NCI-H1436 (cell line): ENCODE data around the gene TMEM144.

Source experiments
- DNase-seq: peaks from one replicate; lab custom pipeline; 2025; lab: John Stamatoyannopoulos, UW

Gene TMEM144

DNA sequence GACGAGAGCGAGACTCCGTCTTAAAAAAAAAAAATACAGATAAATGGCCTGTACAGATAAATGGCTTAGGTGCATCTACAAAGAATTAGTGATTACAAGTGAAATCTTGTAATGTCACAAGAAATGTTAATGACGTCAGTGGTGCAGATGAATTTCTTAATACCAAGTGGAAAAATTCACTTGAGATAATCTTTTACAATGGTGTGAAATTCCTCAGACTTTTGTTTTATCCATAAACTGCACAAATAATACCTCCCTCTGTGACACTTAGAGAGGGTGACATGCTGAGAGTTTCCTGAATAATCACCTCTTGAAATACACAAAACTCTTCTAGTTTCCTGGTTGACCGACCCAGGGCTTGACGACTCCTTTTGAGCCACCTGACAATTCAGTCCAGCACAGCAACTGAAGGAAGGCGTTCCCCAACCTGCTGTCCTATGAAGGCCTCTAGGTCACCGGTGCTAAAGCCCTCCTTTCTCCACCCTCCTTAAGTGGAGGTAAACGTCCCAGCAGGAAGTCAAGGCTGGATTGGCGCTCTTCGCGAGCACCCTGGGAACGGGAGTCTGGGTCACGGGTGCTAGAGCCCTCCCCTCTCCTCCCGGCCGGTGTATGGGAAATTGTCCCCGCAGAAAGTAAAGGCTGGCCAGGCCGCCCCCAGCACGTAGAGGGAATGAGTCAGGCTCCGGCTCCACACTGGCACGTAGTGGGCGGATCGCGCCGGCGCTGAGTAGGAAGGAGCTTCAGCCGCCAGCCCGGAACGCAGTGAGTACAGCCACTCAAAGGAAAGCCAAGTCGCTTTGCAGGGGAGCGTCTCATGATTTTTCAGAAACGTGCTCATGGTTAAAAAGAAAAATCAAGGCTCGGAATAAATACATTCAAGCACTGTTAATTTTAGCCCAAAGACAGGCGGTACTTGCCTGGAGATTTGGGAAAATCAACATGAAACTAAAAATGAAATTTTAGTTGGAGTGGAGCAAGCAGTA lies at the start of gene TMEM144:
TSS of gene TMEM144 (plus strand) at position 662 of the 983 bp plus-strand sequence. CDS start 2,182 bp downstream, outside the sequence.
- DNase-seq: no peak

DNA sequence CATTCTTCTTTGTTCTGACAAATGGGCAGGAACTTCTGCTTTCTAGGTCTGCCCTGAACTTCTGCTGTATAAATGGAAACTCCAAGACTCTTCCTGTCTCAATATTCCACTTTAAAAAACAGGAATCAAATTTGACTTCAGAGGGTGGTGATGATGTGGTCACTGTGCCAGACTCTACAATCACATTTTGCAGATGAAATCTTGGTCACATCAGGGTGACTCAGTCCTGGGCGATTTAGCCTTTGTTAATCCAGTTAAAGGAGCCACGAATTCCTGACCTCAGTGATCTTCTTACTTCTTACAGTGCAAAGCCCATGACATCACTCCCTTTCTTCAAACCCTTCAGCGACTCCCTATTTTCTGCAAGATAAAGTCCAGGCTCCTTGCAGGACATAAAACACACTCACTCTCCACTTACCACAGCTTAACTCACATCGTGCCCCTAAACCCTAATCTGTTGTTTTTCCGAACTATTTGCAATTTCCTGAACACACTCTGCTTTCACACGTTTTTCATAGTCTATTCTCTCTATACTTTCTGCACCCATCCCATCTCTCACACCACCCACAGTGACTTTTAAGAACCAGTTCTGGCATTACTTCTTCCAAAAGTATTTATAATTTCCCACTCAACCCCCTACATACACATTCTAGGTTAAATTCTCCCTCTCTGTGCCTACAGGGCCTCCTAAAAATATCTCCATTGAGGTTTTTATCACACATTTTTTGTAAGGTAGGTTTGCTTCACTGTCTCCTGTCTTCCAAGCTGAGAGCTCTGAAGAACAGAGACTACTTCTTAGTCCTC lies 48.5 kb upstream of the TMEM144 start:
- no peak for DNase-seq

DNA sequence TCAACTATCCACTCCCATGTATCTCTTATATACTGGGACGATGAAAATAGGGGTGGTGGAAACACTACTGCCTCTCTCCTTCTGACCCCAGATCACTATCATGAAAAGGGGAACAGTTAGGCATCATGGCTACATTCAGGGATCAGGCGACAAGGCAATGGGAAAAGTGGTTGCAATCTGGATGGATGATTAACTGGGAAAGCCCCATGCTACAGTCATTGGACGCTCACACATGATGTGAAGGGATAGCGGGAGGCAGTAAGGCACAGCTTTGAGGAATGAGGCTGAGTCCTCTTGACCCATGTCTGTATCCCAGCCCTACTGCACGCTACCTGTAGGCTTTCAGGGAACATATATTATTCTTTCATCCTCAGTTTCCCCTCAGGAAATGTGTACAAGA lies 47.7 kb upstream of the TMEM144 start:
- no peak for DNase-seq

GRCh38 chr4:158163941-158164767 lies 46.1 kb upstream of the TMEM144 start:
- DNase-seq: no peak

GRCh38 chr4:158164768-158165213 lies 45.5 kb upstream of the TMEM144 start:
- no peak for DNase-seq

GRCh38 chr4:158166701-158167100 lies 43.6 kb upstream of the TMEM144 start:
- no peak for DNase-seq

GRCh38 chr4:158168606-158169005 lies 41.7 kb upstream of the TMEM144 start:
- no peak for DNase-seq

DNA sequence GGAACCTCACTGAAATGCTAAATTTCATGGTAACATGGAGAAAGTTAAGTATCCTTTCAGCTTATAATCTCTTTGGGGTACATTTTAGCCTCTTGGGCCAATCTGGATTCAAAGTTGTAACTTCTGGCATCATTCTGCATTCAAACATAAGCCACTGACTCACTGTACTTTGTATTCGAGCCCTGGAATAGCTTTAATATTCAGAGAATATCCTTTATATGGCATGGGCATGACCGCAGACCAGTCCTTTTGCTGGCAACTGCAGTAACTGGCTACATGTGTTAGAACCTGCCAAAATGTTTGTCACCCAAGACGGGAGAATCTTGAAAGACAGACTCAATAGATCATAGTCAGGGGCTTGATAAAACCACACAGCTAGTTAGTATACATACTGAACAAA lies 40.8 kb upstream of the TMEM144 start:
- no peak for DNase-seq

- no peak for DNase-seq
Measured at GRCh38 chr4:158169931-158170690, 40.2 kb upstream of the TMEM144 start.

DNA sequence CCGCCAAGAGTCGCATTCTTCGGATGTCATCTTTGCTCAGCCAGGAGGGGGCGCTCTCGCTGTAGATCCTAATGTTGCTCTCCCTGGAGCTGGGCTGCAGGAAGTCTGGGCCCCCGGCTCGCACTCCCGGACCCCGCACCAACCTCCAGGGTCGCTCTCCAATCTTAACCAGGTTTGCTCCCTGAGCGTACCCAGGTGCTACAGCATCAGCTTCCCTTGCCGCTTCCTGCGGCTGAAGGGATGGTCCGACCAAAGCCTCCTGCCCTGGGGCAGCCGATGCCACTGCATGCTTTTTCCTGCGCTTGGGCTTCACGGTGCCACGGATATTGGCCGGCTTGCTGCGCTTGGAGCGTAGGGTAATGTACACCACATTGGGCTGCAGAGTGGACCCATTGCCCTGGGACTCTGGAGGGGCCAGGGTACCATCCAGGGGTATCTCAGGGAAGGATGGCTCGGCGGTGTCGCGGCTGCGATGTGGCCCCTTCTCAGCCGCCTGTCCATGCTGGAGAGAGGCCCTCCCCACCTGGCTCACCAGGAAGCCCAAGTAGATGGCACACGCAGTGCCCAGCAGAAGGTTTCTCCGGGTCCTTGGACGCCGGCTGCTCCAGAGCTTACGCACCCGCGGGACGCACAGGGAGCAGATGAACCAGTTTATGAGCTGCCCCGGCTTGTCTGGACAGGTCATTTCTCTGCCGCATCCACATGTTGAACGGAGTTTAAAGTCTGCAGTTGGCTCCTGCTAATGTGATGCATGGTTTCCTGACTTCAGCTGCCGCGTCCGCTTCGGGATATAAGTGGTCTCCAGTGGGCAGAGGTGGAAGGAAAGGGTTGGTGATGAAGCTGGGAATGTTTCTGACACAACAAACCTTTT lies 39.4 kb upstream of the TMEM144 start:
- DNase-seq: no peak

GRCh38 chr4:158172261-158173258 lies 37.7 kb upstream of the TMEM144 start, which contains the start of gene GASK1B:
Gene GASK1B (minus strand): TSS chr4:158173025. CDS start chr4:158171375, 1,650 bp downstream.
- DNase-seq: no peak

DNA sequence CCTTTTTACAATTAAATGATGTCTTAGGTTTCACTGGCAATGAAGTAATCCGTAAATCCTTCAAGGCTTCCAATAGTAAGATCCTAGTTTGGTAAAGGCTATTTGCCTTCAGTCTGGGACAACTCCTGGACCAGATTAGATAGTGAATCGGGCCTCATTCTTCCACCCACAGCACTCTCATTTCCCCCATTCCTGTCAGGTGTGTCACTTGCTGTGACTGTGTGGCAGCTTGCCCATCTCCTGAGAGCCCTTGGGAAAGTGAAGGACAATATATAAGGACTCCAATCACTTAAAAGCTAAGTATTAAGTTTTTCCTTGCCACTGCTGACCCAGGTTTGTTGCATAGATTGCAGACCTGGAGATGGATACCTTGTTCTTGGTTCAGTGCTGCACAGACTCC lies 34.2 kb upstream of the TMEM144 start:
- no peak for DNase-seq

DNA sequence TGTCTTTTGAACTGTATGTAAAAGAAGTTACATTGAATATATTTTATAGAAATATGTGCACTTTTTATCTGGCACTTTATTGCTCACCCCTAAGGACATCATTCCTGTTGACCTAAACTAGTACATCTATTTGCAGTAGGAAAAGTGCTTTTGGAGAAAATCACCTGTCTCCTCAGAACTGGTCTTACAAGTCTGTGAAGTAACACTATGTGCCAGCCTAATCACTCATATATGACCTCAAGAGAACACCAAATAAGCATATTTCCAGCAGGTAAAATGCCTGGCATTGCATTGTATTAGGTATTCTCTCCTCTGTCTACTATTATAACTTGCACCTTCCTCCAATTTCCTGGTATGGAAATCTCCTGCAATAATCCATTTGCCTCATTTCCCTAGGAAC lies 33.5 kb upstream of the TMEM144 start:
- no peak for DNase-seq

DNA sequence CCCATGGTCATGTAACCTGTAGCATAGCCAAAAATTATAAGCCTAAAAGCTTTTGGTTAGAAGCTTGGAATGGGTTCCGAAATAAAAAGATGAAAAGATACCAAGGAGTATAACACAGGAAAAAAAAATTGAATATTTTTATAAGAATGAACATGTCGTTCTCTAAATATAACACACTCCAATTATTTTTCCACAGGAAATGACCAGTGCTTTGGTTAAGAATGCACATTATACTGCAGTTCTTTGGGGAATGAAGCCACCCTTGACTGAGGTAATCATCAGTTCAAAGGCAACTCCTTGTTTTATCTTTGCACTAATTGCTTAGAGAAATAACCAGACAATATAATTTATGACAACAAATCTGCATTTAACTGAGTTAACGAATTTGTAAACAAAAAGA lies 30.8 kb upstream of the TMEM144 start:
- DNase-seq: no peak

DNA sequence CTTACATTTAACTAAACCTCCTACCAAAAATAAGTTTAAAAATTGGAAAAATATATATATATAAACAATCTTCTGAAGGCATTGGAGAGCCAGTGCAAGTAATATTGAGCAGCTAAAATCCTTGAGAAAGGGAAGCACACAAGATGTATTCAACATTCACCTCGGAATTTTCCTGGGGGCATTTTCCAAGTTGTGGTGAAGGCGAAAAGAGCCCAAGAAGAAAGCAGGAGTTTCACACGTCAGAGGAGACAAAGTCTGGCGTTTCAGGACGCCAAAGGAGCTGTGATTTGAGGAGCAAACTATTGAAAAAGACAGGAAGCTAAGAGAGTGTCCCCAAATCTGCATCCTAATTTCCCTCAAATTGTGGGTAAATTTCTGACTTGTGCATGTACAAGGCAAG lies 28.4 kb upstream of the TMEM144 start:
- DNase-seq: no peak

DNA sequence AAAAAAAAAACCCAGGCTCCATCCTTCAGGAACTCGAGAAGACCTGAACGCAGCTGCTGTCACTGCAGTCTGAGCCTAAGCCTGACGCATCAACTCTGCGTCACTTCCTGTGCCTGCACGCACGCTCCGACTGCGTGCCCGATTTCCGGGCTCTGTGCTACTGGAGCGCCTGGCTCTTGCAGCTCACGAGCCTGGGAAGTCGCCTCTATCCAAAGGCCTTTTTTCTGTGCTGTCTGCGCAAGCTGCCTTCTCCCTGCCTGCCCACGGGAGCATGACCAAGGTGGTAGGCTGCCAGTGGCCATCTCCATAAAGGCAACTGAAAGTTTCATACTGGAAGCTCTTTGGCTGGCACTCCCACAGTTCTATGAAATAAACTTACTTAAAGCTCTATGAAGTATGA lies 27.6 kb upstream of the TMEM144 start:
- DNase-seq: no peak

DNA sequence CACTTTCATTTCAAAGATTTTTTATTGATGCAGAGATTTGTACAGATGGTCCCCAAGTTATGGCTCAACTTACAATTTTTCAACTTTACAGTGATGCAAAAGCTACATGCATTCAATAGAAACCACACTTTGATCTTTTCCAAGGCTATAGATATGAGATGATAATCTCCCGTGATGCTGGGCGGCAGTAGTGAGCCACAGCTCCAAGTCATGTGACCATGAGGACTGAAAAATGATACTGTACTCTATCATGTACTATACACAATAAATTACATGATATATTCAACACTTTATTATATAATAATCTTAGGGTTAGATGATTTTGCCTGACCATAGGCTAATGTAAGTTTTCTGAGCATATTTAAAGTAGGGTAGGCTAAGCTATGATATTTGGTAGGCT lies 23.5 kb upstream of the TMEM144 start:
- DNase-seq: no peak

GRCh38 chr4:158189422-158189821 lies 20.9 kb upstream of the TMEM144 start:
- no peak for DNase-seq

DNA sequence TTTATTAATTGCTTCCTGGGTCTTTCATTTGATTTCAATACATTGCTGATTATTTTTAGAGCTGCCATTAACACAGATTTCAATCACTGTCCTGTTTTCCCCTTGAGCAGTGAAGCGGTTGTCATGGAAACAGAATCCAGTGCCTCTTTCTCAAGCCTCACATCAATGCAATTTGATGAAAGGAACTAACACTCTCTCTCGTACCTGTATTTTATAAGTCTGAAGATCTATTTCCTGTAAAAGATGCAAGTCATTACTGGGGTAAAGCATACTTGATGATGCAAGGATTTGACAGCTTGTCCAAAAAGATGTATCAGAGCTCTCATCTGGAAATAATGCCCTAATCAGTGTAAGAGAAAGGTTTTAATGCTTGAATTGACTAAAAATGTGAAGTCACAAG lies 19.6 kb upstream of the TMEM144 start:
- DNase-seq: no peak
